CD4-positive, alpha-beta T cell treated with Interleukin-21 for 1 hour (primary cell): ENCODE results near the gene SLC16A3.
"Not testable (repeated sequence)": the region's sequence is repeated elsewhere in the genome, so short reads cannot be mapped to it uniquely, and the experiment has no call there.

ENCODE experiments used
- DNase-seq: peaks from one replicate; pipeline ENCODE4 v3.0.0-alpha.2; 2020

SLC16A3 gene

GRCh38 chr17:82228842-82229697 lies at the start of gene SLC16A3:
SLC16A3 (plus strand) TSS chr17:82229042; CDS start chr17:82236009, 6,967 bp downstream.
- DNase-seq: peak; percentile 79

GRCh38 chr17:82179412-82179811 lies 49.4 kb upstream of the SLC16A3 start:
- DNase-seq: no peak

- no peak for DNase-seq
Measured at GRCh38 chr17:82179946-82180475, 48.8 kb upstream of the SLC16A3 start.

GRCh38 chr17:82180776-82181528 lies 47.9 kb upstream of the SLC16A3 start:
- DNase-seq: no peak

- DNase-seq: no peak
Measured at GRCh38 chr17:82184761-82185160, 44.1 kb upstream of the SLC16A3 start.

GRCh38 chr17:82186221-82186620 lies 42.6 kb upstream of the SLC16A3 start:
- DNase-seq: no peak

GRCh38 chr17:82187500-82187899 lies 41.3 kb upstream of the SLC16A3 start:
- DNase-seq: no peak

GRCh38 chr17:82188001-82188961 lies 40.6 kb upstream of the SLC16A3 start:
- no peak for DNase-seq

GRCh38 chr17:82193050-82193449 lies 35.8 kb upstream of the SLC16A3 start:
- DNase-seq: not testable (repeated sequence)

- DNase-seq: no peak
Measured at GRCh38 chr17:82193520-82194220, 35.2 kb upstream of the SLC16A3 start.

- DNase-seq: no peak
Measured at GRCh38 chr17:82194765-82195164, 34.1 kb upstream of the SLC16A3 start.

- DNase-seq: no peak
Measured at GRCh38 chr17:82195675-82196672, 32.9 kb upstream of the SLC16A3 start.

GRCh38 chr17:82198092-82198491 lies 30.8 kb upstream of the SLC16A3 start:
- no peak for DNase-seq

GRCh38 chr17:82199496-82199895 lies 29.3 kb upstream of the SLC16A3 start:
- DNase-seq: no peak

- no peak for DNase-seq
Measured at GRCh38 chr17:82200135-82200534, 28.7 kb upstream of the SLC16A3 start.

GRCh38 chr17:82200743-82201497 lies 27.9 kb upstream of the SLC16A3 start:
- peak; percentile 84 for DNase-seq

GRCh38 chr17:82201498-82201910 lies 27.3 kb upstream of the SLC16A3 start:
- no peak for DNase-seq

- no peak for DNase-seq
Measured at GRCh38 chr17:82202981-82203380, 25.9 kb upstream of the SLC16A3 start.

GRCh38 chr17:82203920-82204319 lies 24.9 kb upstream of the SLC16A3 start:
- no peak for DNase-seq
